ENCODE data around the gene CDK4.

Gene CDK4

DNA sequence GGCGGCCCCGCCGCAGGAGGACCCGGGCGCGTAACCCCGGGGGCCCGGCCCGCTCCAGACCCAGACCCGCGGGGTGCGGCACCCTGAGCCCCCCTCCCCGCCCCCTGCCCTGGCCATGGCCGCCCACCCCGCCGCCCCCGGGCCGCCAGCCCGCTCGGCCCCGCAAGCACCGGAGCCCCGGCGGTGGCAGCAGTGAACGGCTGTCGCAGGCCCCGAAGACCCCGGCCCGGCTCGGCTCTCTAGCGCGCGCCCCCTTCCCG is 3.0 kb upstream of the CDK4 start:
- no peaks in the 10 kb centered on the region for H3K9me3 ChIP-seq (ENCODE audit: control insufficient read depth, low read length)
- peak overlapping the region; percentile 33 for H3K4me3 ChIP-seq (ENCODE audit: low read depth, low read length)
- peak overlapping the region; percentile 36 for H2AFZ ChIP-seq
- H3K79me2 ChIP-seq = peaks cover 5% of the 10 kb centered on the region
- no peak overlapping the region for H3K27ac ChIP-seq
- no peaks in the 10 kb centered on the region for H3K27me3 ChIP-seq (ENCODE audit: control insufficient read depth, insufficient read depth, low read length)
- peak overlapping the region; percentile 24 for H3K4me2 ChIP-seq (ENCODE audit: low read length)
- TF ChIP-seq, protein P1, sequence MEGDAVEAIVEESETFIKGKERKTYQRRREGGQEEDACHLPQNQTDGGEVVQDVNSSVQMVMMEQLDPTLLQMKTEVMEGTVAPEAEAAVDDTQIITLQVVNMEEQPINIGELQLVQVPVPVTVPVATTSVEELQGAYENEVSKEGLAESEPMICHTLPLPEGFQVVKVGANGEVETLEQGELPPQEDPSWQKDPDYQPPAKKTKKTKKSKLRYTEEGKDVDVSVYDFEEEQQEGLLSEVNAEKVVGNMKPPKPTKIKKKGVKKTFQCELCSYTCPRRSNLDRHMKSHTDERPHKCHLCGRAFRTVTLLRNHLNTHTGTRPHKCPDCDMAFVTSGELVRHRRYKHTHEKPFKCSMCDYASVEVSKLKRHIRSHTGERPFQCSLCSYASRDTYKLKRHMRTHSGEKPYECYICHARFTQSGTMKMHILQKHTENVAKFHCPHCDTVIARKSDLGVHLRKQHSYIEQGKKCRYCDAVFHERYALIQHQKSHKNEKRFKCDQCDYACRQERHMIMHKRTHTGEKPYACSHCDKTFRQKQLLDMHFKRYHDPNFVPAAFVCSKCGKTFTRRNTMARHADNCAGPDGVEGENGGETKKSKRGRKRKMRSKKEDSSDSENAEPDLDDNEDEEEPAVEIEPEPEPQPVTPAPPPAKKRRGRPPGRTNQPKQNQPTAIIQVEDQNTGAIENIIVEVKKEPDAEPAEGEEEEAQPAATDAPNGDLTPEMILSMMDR (IDR thresholded peaks at IDR 0.05) = no peak
- H3K36me3 ChIP-seq (ENCODE audit: control insufficient read depth, insufficient read depth, low read length) = no peaks in the 10 kb centered on the region
- H3K9ac ChIP-seq = no peak overlapping the region
- H3K4me1 ChIP-seq = peaks cover 9% of the 10 kb centered on the region

GRCh38 chr12:57754411-57755193 is 2.5 kb upstream of the CDK4 start, which contains the start of gene MARCHF9:
Gene MARCHF9, plus strand, starts transcription at chr12:57755103. Its CDS starts 426 bp downstream, at chr12:57755529.
- Histone ChIP-seq H3K9ac (peak within 1 kb of the TSS; percentile 43), H3K27me3 (ENCODE audit: control insufficient read depth, insufficient read depth, low read length) (no peaks in the 10 kb centered on the region), H3K9me3 (ENCODE audit: control insufficient read depth, low read length) (no peaks in the 10 kb centered on the region), H3K4me3 (ENCODE audit: low read depth, low read length) (peak within 1 kb of the TSS; percentile 59), H3K4me1 (peaks cover 9% of the 10 kb centered on the region), H3K4me2 (ENCODE audit: low read length) (peak within 1 kb of the TSS; percentile 83), H2AFZ (peak within 1 kb of the TSS; percentile 78), H3K36me3 (ENCODE audit: control insufficient read depth, insufficient read depth, low read length) (no peaks in the 10 kb centered on the region), H3K27ac (peak within 1 kb of the TSS; percentile 83), H3K79me2 (peaks cover 5% of the 10 kb centered on the region)
- TF ChIP-seq, protein P1 (IDR thresholded peaks at IDR 0.05) = no peak

GRCh38 chr12:57753756-57754337 is 1.7 kb upstream of the CDK4 start:
- H2AFZ ChIP-seq = peak overlapping the region; percentile 78
- peak overlapping the region; percentile 83 for H3K27ac ChIP-seq
- H3K36me3 ChIP-seq (ENCODE audit: control insufficient read depth, insufficient read depth, low read length) = no peaks in the 10 kb centered on the region
- H3K9me3 ChIP-seq (ENCODE audit: control insufficient read depth, low read length) = no peaks in the 10 kb centered on the region
- H3K4me2 ChIP-seq (ENCODE audit: low read length) = no peak overlapping the region
- TF ChIP-seq, protein P1 (IDR thresholded peaks at IDR 0.05) = no peak
- H3K4me1 ChIP-seq = peaks cover 9% of the 10 kb centered on the region
- H3K4me3 ChIP-seq (ENCODE audit: low read depth, low read length) = no peak overlapping the region
- H3K79me2 ChIP-seq = peaks cover 5% of the 10 kb centered on the region
- no peak overlapping the region for H3K9ac ChIP-seq
- no peaks in the 10 kb centered on the region for H3K27me3 ChIP-seq (ENCODE audit: control insufficient read depth, insufficient read depth, low read length)

DNA sequence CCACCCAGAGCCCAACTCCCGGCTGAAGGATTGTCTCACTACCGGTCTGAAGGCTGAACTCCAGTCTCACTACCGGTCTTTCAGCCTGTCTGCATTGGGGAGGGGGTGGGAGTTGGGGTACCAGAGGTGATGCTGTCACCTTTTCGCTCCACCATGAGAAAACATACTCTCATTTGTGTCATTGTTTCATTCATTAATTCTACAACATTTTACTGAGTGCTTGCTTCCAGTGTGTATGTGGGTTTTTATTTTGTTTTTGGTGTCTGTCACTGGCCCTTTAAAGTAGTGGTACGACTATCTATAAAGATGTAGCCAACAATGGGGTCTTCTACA is 524 bp upstream of the CDK4 start:
- Histone ChIP-seq H3K79me2 (peaks cover 5% of the 10 kb centered on the region), H3K4me3 (ENCODE audit: low read depth, low read length) (peak overlapping the region; percentile 94), H3K27me3 (ENCODE audit: control insufficient read depth, insufficient read depth, low read length) (no peaks in the 10 kb centered on the region), H2AFZ (peak overlapping the region; percentile 57), H3K36me3 (ENCODE audit: control insufficient read depth, insufficient read depth, low read length) (no peaks in the 10 kb centered on the region), H3K4me2 (ENCODE audit: low read length) (peak overlapping the region; percentile 66), H3K9ac (no peak overlapping the region), H3K4me1 (peaks cover 9% of the 10 kb centered on the region), H3K27ac (peak overlapping the region; percentile 83), H3K9me3 (ENCODE audit: control insufficient read depth, low read length) (no peaks in the 10 kb centered on the region)
- TF ChIP-seq, protein P1 (IDR thresholded peaks at IDR 0.05) = no peak

GRCh38 chr12:57751432-57751787 is 700 bp downstream of the CDK4 start:
- Histone ChIP-seq H3K4me2 (ENCODE audit: low read length) (peak overlapping the region; percentile 88), H3K4me1 (peaks cover 9% of the 10 kb centered on the region), H3K9me3 (ENCODE audit: control insufficient read depth, low read length) (no peaks in the 10 kb centered on the region), H3K27me3 (ENCODE audit: control insufficient read depth, insufficient read depth, low read length) (no peaks in the 10 kb centered on the region), H3K4me3 (ENCODE audit: low read depth, low read length) (peak overlapping the region; percentile 94), H3K79me2 (peaks cover 2% of the 10 kb centered on the region), H3K9ac (no peak overlapping the region), H3K36me3 (ENCODE audit: control insufficient read depth, insufficient read depth, low read length) (no peaks in the 10 kb centered on the region), H3K27ac (peak overlapping the region; percentile 88), H2AFZ (peak overlapping the region; percentile 91)
- TF ChIP-seq, protein P1 (IDR thresholded peaks at IDR 0.05) = no peak
